DND-41 (cell line): ENCODE measurements around the gene LARP6.

Source experiments
- EZH2 ChIP-seq: IDR thresholded peaks from 3 replicates; pipeline ENCODE4 v1.6.1; 2012; ENCODE audit warnings: borderline replicate concordance, low read depth, mild to moderate bottlenecking, moderate library complexity, low read length, inconsistent platforms; ENCODE audit not compliant: severe bottlenecking
- TF ChIP-seq, protein P1 (sequence below): IDR thresholded peaks from 2 replicates; pipeline ENCODE4 v1.5.1; 2012; ENCODE audit warnings: borderline replicate concordance, low read length, moderate library complexity, mild to moderate bottlenecking; ENCODE audit not compliant: poor library complexity, severe bottlenecking; ENCODE audit errors: extremely low read depth

DNA sequence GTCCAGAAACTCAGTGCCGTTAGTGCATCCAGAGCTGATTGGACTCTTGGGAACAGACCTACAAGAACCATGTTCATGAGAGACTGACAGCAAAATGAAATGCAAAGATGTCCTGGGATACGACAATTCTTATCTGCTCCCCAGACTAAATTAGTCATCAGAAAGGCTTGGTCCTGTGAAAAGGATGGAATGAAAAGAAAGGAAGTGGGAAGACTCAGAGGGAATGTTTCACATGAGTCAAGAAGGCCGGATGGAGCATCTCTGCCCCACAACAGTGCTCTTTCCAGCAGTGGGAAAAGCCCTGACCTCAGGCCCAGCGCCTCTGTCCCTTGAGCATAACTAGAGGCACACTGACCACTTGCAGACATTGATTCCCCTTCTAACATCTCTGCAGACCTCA, 51.3 kb downstream of the LARP6 start:
- TF ChIP-seq, protein P1, sequence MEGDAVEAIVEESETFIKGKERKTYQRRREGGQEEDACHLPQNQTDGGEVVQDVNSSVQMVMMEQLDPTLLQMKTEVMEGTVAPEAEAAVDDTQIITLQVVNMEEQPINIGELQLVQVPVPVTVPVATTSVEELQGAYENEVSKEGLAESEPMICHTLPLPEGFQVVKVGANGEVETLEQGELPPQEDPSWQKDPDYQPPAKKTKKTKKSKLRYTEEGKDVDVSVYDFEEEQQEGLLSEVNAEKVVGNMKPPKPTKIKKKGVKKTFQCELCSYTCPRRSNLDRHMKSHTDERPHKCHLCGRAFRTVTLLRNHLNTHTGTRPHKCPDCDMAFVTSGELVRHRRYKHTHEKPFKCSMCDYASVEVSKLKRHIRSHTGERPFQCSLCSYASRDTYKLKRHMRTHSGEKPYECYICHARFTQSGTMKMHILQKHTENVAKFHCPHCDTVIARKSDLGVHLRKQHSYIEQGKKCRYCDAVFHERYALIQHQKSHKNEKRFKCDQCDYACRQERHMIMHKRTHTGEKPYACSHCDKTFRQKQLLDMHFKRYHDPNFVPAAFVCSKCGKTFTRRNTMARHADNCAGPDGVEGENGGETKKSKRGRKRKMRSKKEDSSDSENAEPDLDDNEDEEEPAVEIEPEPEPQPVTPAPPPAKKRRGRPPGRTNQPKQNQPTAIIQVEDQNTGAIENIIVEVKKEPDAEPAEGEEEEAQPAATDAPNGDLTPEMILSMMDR: no peak
- no peak for TF ChIP-seq EZH2
